Activated B cell treated with CpG ODN at 0.5 μM for 24 hours (primary cell): Measurements from ENCODE around the gene KCNJ16. TPM values are rescaled to one million over a fixed set of nuclear protein-coding genes. Genes with fewer than 3 reads are reported as not detected.

ENCODE experiments used
- ATAC-seq: fragments of 200-7000 bp; cut with Tn5 transposase; one replicate; pipeline ENCODE4 v1.10.0; 2021; ENCODE audit warnings: low read depth, mild to moderate bottlenecking, moderate library complexity
- CTCF ChIA-PET: fragments of 350-600 bp; sonication (Branson Sonifier 250); formaldehyde crosslinking; loops from one replicate; lab custom pipeline; 2021; ENCODE audit warnings: antibody characterized with exemption; lab: Charles Lee
- POLR2A ChIA-PET: fragments of 350-600 bp; sonication (Branson Sonifier 250); formaldehyde crosslinking; loops from one replicate; lab custom pipeline; 2021; ENCODE audit warnings: antibody characterized with exemption; lab: Charles Lee
- DNase-seq: peaks from one replicate; pipeline ENCODE4 v3.0.0; 2022
- H3K27ac Mint-ChIP-seq: one replicate; pipeline ENCODE4 v1.8.0; 2020; ENCODE audit warnings: mixed read lengths
- H3K27me3 Mint-ChIP-seq: one replicate; pipeline ENCODE4 v1.8.0; 2021; ENCODE audit warnings: mixed read lengths
- H3K36me3 Mint-ChIP-seq: one replicate; pipeline ENCODE4 v1.8.0; 2021; ENCODE audit warnings: low read depth, mixed read lengths
- H3K4me1 Mint-ChIP-seq: one replicate; pipeline ENCODE4 v1.8.0; 2021; ENCODE audit warnings: mixed read lengths
- H3K4me3 Mint-ChIP-seq: one replicate; pipeline ENCODE4 v1.8.0; 2020; ENCODE audit warnings: mild to moderate bottlenecking, mixed read lengths
- H3K9me3 Mint-ChIP-seq: one replicate; pipeline ENCODE4 v1.8.0; 2020; ENCODE audit warnings: mixed read lengths
- CTCF ChIP-seq: fragments of 200-600 bp; IDR thresholded peaks from one replicate; pipeline ENCODE4 v1.8.0; 2022; ENCODE audit warnings: antibody characterized with exemption, mild to moderate bottlenecking
- intact Hi-C: fragments of 100-400 bp; cut with micrococcal nuclease; formaldehyde crosslinking; loops from one replicate; pipeline ENCODE4 v1.15.1; 2024
- total RNA-seq: library from RNA; stranded (reverse); gene quantifications from 2 replicates; pipeline ENCODE4 v1.2.3, GENCODE V29; 2022

KCNJ16 gene
- total RNA-seq, 1 donor from 2014 or later = not detected

- POLR2A ChIA-PET = no interaction called here
- no peaks in the 10 kb centered on the region for H3K27me3 Mint-ChIP-seq
- H3K36me3 Mint-ChIP-seq = no peaks in the 10 kb centered on the region
- no peak overlapping the region for H3K27ac Mint-ChIP-seq
- no peak for TF ChIP-seq CTCF
- intact Hi-C loops = no loop called here
- no peak overlapping the region for H3K4me3 Mint-ChIP-seq
- DNase-seq (no peak), ATAC-seq (no peak)
- H3K9me3 Mint-ChIP-seq = peaks cover 2% of the 10 kb centered on the region
- CTCF ChIA-PET = no interaction called here
- H3K4me1 Mint-ChIP-seq = no peaks in the 10 kb centered on the region
Measured at GRCh38 chr17:70033165-70033564, 41.9 kb upstream of the KCNJ16 start.

- Mint-ChIP-seq H3K4me3 (no peak overlapping the region), H3K27ac (no peak overlapping the region), H3K27me3 (no peaks in the 10 kb centered on the region), H3K36me3 (no peaks in the 10 kb centered on the region), H3K9me3 (peaks cover 2% of the 10 kb centered on the region), H3K4me1 (no peaks in the 10 kb centered on the region)
- intact Hi-C loops = no loop called here
- DNase-seq (no peak), ATAC-seq (no peak)
- ChIA-PET CTCF (no interaction called here), POLR2A (no interaction called here)
- no peak for TF ChIP-seq CTCF
Measured at GRCh38 chr17:70034158-70034557, 40.9 kb upstream of the KCNJ16 start.

- ChIA-PET CTCF (no interaction called here), POLR2A (no interaction called here)
- Mint-ChIP-seq H3K4me1 (no peaks in the 10 kb centered on the region), H3K9me3 (peaks cover 2% of the 10 kb centered on the region), H3K4me3 (no peak overlapping the region), H3K27me3 (no peaks in the 10 kb centered on the region), H3K36me3 (no peaks in the 10 kb centered on the region), H3K27ac (no peak overlapping the region)
- DNase-seq (no peak), ATAC-seq (no peak)
- intact Hi-C loops = no loop called here
- no peak for TF ChIP-seq CTCF
Measured at GRCh38 chr17:70037498-70037897, 37.5 kb upstream of the KCNJ16 start.

- CTCF ChIA-PET = no interaction called here
- Mint-ChIP-seq H3K36me3 (no peaks in the 10 kb centered on the region), H3K9me3 (no peaks in the 10 kb centered on the region)
Measured at GRCh38 chr17:70040336-70040735, 34.7 kb upstream of the KCNJ16 start.

GRCh38 chr17:70041061-70041460, 34.0 kb upstream of the KCNJ16 start:
- ChIA-PET POLR2A (no interaction called here), CTCF (no interaction called here)
- H3K4me3 Mint-ChIP-seq = no peak overlapping the region
- no peak overlapping the region for H3K27ac Mint-ChIP-seq
- H3K9me3 Mint-ChIP-seq = no peaks in the 10 kb centered on the region
- intact Hi-C loops = no loop called here
- no peak for ATAC-seq
- no peaks in the 10 kb centered on the region for H3K36me3 Mint-ChIP-seq
- no peak for DNase-seq
- no peaks in the 10 kb centered on the region for H3K27me3 Mint-ChIP-seq
- no peak for TF ChIP-seq CTCF
- H3K4me1 Mint-ChIP-seq = no peaks in the 10 kb centered on the region

More at GRCh38 chr17:70040336-70040735, 34.7 kb upstream of the KCNJ16 start:
- ATAC-seq (no peak), DNase-seq (no peak)
- H3K4me3 Mint-ChIP-seq = no peak overlapping the region
- no peaks in the 10 kb centered on the region for H3K27me3 Mint-ChIP-seq
- POLR2A ChIA-PET = no interaction called here
- intact Hi-C loops = no loop called here
- TF ChIP-seq CTCF = no peak
- H3K4me1 Mint-ChIP-seq = no peaks in the 10 kb centered on the region
- no peak overlapping the region for H3K27ac Mint-ChIP-seq
